GM19099 (cell line): ENCODE data around the gene FRRS1.

Experiments
- POLR2A ChIP-seq: IDR thresholded peaks from 3 replicates; pipeline ENCODE4 v1.6.1; 2011; ENCODE audit warnings: low read depth; ENCODE audit not compliant: insufficient read length; ENCODE audit errors: extremely low read depth

The FRRS1 gene

DNA sequence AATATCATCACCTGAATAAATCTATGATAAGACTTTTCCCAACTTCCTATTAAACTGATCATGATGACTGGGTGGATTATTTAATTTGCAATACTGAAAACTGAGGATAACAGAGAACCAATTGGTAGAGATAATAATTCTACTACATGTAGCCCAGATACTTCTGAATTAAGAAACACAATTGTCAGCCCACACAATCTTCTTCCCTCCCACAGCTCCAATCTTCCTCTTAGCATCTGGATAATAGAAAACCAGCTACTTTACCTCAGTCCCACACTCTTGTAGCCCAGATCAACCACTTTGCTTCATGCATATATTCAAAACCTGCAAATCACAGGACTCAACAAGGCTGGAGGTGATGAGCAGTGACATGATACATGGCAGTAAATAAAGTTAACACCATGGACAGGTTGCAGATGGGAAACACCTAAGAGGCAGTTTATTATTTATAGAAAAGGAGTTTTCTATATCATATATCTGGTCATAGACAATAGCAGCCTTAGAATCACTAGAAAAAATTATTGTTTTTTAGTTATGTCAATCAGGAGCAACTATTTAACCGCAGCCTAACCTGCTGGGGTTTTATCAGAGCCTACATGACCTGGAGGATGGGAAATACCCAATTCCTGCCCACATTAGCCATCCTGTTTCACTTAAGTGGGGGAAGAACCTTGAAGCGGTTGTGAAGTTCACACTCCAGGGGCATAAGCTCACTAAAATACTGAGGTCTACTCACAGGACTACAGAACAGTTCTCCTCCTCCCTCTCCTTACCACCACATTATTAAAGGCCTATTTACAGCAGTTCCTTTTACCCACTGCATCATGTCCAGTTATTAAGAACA is 16.7 kb downstream of the FRRS1 start:
- TF ChIP-seq POLR2A: no peak

DNA sequence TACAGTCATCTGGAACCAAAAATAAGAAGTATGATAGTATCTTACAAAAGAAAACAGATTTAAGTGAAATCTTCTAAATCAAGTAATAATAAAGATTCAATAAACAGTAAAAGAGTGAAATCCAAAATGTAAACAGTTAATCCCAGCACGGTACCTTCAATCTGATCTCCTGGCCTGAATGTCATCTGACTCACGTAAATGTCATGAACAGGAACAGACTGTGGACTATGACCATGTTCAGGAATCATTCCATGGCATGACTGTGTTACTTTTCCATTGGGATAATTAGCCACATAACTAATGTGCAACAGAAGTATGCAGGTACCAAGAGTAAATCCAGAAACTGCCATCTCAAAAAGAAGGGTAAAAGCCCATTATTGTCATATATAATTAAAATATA is 18.0 kb downstream of the FRRS1 start:
- no peak for TF ChIP-seq POLR2A

DNA sequence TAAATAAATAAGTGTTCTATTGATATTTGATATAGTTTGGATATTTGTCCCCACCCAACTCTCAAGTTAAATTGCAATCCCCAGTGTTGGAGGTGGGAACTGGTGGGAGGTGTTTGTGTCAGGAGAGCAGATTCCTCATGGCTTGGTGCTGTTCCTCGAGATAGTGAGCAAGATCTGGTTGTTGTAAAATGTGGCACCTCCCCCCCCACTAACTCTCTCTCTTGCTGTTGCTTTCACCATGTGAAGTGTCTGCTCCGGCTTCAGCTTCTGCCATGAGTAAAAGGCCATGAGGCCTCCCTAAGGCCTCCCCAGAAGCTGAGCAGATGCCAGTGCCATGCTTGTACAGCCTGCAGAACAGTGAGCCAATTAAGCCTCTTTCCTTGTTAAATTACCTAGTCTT is 20.8 kb downstream of the FRRS1 start:
- TF ChIP-seq POLR2A: no peak

DNA sequence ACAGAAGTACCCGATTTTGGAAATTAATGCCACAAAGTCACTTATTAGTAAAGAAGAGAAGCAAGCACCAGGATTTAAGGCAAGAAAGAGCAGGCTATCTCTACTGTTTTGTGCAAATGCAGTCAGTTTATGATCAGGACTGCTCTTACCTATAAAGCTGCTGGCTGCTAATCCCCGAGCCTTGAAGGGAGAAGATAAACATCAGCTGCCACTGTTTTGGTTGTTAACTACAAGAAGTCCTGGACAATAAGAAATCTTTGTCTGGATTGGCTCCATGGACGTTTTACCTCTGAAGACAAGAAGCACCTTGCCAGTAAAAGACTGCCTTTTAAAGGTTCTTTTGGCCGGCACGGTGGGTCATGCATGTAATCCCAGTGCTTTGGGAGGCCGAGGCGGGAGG is 21.4 kb downstream of the FRRS1 start:
- TF ChIP-seq POLR2A: no peak

DNA sequence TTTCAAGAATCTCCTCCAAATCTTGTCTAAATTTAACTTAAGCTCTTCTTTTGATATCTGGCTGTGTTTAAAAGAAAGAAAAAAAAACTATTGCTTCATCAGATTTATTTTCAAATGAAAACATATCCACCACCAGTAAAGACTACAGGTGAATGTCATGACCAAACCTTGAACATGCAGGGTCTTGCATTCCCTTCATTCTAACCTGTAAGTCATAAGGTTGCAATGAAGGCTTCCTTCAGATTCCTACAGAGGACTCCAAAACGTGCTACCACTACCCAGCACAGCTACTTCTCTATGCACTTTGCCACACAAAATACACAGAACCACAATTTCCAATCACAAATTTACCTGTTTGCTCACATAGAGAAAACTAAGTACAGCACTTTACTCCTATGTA is 26.3 kb downstream of the FRRS1 start:
- TF ChIP-seq POLR2A: no peak

DNA sequence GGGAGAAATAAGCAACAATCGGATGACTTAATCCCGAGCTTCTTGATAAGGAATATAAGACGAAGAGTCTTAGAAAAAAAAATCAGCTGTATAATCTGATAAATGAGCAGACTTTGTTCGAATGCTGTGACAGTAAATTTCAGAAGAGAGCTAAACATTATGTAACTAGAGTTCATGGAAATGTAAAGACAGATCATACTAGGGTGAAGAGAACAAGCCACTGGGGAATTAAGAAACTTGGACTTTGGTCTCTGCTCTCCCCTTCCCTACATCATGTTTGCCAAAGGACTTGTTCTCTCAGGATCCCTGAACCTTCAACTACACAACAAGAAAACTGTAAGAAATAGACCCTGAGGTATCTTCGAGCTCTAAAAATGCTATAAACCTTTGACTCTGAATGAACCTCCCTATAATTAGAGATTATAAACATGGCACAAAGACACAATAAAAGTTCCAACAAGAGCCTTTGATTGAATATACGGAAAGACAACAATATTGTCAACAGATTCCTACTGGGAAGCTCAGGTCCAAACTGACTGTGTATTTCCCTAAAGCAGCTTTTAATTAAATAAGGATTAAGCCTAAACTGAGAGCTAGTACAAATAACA is 27.5 kb downstream of the FRRS1 start:
- TF ChIP-seq POLR2A: no peak

DNA sequence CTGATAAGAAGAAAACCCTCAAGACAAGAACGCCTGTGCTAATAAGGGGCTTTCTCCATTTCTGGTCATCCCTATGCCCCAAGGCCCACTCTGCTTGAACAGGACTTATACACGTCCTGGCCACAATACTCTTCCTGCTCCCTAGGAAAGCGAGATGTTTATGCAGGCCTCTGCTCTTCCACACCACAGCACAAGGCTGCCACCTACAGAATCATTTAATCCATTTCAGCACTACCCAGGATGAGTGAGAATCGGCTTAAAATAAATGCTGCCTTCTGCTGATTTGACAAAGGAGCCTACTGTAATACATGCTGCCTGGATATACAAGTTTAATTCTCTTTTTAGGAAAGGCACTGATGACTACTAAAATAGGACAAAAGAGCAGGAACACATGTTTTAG is 29.4 kb downstream of the FRRS1 start:
- TF ChIP-seq POLR2A: no peak

DNA sequence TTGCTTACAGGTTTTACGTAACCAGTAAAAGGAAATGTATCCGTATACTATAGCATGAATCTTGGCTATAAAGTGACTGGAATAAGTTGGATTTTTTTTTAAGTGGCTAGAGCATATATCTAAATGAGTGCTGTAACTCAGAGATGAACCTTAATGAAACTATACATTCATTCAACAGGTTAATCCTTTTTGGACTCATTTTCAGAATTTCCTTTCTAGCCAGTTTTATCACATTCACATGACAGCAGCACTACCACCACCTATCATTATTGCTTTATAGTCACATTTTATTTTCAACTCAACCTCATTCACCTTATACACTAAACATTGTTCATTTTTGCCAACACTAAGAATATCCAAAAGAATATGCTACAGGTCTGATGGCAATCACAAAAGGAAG is 30.6 kb downstream of the FRRS1 start:
- no peak for TF ChIP-seq POLR2A

DNA sequence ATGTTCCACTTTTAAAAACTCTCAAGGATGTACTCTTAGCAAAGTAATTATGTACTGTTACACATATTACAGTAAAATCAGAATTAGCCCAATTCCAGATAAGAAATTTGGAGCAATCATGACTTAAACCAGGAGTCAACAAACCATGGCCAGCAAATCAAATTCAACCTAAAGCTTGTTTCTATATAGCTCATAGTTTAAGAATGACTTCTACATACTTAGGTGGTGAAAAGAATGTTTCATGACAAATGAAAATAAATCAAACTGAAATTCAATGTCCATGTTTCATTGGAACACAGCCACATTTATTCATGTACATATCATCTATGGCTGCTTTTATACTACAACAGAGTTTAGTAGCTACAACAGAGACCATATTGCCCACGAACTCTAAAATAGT is 35.1 kb downstream of the FRRS1 start:
- TF ChIP-seq POLR2A: no peak

DNA sequence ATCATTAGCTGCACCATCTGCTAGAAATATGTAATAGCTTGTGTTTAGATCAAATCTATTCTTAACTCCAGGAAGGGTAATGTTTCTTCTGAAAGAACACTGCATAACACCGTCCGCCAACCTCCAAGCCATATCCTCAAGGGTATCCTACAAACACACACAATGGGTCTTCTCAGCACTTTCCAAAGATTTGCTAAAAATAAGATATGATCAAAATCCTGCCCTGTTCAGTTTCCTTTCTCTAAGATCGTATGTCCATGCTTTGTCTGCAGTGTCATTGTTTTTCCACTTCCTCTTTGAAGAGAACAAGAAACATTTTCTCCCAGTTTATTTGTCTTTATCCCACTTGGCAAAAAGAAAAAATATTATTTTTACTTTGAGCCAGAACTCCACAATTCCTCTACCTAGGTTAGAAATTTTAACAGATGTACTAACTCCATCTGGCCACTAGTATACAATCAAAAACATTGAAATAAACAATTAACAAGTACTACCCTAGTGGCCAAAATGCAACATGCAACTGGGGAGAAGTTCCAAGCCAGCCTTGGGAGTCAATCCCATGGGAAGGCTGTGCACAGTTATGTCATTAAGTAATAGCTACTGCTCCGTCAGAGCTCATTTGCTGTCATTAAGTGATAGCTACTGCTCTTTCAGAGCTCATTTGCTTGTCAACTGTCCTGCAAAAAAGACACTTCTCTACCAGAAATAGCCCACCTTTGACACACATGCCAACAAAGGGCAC is 37.8 kb downstream of the FRRS1 start:
- no peak for TF ChIP-seq POLR2A

DNA sequence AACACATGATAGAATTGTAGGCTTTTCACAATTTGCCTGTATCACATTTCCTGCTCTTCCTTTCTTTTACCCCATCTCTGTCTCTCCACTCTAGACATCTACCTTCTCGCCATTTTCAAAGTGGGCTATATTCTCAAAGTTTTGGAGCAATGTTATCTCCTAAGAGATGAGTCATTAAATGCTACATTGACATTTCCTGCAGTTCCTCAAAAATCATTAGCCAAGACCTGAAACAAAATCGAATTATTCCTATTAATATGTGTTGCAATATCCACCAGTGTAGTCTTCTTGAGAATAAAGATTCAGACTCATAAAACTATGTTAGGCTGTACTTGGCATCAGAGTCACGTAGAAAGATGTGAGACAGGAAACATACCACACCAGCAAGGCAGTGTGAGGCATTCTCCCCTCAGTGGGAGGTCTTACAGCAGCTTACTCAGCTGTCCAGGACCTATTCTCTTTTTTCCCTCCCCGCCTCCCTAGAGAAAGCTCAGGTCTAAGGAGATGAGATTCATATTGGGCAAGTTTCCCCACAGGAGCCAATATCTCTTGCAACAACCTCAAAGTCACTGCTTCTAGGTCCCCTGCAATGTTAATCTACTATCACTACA is 38.8 kb downstream of the FRRS1 start:
- no peak for TF ChIP-seq POLR2A

DNA sequence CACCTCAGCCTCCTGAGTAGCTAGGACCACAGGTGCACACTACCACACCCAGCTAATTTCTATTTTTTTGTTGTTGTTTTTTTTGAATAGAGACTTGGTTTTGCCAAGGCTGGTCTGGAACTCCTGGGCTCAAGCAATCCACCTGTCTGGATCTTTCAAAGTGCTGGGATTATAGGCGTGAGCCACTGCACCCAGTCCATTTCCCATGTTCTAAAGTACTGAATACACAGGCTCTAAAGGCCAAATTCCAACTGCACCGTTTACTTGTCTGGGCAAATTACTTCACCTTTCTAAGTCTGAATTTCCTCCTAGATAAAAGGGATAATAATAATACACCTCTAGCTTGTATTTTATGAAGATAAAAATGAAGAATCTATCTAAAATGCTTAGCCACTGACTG is 39.6 kb downstream of the FRRS1 start:
- no peak for TF ChIP-seq POLR2A

DNA sequence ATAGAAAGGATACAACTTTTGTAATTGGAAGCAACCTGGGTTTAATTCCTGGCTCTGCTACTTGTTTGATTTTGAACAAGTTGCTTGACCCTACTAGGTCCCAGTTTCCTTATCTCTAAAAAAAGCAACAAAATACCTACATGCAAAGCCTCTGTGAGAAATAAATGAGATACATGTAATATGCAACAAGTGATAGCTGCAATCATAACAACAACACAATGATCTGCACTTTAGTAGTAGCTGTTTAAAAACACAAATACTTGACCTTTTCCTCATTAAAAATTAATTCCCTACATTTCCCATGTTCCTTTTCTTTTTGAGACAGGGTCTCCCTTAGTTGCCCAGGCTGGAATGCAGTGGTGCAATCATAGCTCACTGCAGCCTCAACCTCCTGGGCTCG is 40.0 kb downstream of the FRRS1 start:
- no peak for TF ChIP-seq POLR2A

DNA sequence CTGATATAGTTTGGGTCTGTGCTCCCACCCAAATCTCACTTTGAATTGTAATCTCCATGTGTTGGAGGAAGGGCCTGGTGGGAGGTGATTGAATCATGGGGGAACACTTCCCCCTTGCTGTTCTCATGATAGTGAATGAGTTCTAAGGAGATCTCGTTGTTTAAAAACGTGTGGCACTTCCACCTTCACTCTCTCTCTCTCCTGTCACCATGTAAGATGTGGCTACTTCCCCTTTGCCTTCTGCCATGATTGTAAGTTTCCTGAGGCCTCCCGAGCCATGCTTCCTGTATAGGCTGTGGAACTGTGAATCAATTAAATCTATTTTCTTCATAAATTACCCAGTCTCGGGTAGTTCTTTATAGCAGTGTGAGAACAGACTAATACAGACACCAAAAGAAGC is 40.4 kb downstream of the FRRS1 start:
- TF ChIP-seq POLR2A: no peak

DNA sequence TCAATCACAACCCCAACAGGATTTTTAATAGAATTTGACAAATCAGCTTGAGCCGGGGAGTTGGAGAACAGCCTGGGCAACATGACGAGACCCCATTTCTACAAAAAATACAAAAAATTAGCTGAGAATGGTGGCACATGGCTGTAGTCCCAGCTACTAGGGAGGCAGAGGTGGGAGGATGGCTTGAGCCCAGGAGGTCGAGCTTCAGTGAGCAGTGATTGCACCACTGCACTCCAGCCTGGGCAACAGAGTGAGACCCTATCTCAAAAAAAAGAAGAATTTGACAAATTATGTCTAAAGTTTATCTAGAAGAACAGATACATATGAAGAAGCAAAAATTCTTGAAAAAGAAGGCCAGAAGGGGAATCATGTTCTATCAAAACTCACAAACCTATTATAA is 43.2 kb downstream of the FRRS1 start:
- TF ChIP-seq POLR2A: no peak

DNA sequence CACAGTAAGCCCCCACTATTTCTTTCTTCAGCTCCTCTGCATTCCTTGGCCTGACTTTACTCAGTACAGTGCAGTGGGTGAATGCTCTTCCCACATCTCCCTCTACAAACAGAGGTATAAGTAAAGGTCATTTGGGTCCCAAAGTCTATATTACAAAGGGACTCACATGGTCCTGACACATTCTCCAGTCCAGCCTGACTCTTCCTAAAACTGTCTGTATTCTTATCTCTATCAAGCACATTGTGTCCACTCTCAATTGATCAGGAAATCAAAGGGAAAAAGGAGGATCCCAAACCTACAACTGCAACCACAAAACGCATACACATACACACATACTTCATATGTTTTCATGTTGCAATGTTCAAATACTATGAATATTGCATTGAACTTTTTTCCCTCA is 49.4 kb downstream of the FRRS1 start:
- TF ChIP-seq POLR2A: no peak

DNA sequence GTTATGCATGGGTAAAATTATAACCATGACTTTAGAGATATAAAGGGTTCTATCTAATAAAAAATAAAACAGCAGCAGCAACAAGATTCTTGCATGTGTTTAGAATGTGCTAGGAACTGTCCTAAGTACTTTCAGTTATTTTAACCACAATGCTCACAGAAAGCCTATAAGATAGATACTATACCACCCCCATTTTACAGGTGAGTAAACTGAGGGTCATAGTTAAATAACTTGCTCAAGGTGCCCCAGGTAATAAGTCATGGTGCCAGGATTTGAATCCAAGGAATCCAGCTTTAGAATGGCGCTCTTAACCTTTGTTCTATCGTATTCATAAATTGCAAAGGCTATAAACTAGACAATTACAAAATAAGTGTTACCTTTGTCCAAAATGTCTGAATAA is 53.4 kb downstream of the FRRS1 start:
- TF ChIP-seq POLR2A: no peak
